ENCODE results near the gene VENTX. TPM values are rescaled to one million over a fixed set of nuclear protein-coding genes. Genes with fewer than 3 reads are reported as not detected.

The VENTX gene
- total and polyA plus RNA-seq, 10 of the 15 experiments (the other 5 are each of a cell fraction or from before 2014, with no cell fraction given) = 0.05 TPM; not detected in 9

DNA sequence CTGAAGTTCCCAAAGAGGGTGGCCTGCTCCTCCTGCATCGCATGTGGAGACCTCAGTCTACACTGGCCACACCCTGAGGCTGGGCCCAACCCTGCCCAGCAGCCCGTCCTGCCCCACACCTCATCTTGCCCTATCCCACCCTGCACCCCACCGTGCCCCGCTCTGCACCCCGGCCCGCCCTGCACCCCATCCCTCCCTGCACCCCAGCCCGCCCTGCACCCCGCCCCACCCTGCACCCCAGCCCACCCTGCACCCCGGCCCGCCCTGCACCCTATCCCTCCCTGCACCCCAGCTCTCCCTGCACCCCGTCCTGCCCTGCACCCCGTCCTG is 14.5 kb downstream of the VENTX start (continued):
- TF ChIP-seq, protein P1, sequence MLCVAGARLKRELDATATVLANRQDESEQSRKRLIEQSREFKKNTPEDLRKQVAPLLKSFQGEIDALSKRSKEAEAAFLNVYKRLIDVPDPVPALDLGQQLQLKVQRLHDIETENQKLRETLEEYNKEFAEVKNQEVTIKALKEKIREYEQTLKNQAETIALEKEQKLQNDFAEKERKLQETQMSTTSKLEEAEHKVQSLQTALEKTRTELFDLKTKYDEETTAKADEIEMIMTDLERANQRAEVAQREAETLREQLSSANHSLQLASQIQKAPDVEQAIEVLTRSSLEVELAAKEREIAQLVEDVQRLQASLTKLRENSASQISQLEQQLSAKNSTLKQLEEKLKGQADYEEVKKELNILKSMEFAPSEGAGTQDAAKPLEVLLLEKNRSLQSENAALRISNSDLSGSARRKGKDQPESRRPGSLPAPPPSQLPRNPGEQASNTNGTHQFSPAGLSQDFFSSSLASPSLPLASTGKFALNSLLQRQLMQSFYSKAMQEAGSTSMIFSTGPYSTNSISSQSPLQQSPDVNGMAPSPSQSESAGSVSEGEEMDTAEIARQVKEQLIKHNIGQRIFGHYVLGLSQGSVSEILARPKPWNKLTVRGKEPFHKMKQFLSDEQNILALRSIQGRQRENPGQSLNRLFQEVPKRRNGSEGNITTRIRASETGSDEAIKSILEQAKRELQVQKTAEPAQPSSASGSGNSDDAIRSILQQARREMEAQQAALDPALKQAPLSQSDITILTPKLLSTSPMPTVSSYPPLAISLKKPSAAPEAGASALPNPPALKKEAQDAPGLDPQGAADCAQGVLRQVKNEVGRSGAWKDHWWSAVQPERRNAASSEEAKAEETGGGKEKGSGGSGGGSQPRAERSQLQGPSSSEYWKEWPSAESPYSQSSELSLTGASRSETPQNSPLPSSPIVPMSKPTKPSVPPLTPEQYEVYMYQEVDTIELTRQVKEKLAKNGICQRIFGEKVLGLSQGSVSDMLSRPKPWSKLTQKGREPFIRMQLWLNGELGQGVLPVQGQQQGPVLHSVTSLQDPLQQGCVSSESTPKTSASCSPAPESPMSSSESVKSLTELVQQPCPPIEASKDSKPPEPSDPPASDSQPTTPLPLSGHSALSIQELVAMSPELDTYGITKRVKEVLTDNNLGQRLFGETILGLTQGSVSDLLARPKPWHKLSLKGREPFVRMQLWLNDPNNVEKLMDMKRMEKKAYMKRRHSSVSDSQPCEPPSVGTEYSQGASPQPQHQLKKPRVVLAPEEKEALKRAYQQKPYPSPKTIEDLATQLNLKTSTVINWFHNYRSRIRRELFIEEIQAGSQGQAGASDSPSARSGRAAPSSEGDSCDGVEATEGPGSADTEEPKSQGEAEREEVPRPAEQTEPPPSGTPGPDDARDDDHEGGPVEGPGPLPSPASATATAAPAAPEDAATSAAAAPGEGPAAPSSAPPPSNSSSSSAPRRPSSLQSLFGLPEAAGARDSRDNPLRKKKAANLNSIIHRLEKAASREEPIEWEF (IDR thresholded peaks at IDR 0.05; ENCODE audit: insufficient replicate concordance, low read depth, low read length) = no peak
- no peak for TF ChIP-seq MTA2 (IDR thresholded peaks at IDR 0.05; ENCODE audit: low read depth)
- no peak for TF ChIP-seq DPF2 (IDR thresholded peaks at IDR 0.05)
- no peak for TF ChIP-seq POLR2A (IDR thresholded peaks at IDR 0.05; ENCODE audit: low read depth, low read length)
- TF ChIP-seq EP300 (IDR thresholded peaks at IDR 0.05; ENCODE audit: borderline replicate concordance in 1 of 2, control insufficient read depth in 1 of 2, low read depth in 2 of 2, low read length in 2 of 2) = no peak
- TF ChIP-seq, protein P2, sequence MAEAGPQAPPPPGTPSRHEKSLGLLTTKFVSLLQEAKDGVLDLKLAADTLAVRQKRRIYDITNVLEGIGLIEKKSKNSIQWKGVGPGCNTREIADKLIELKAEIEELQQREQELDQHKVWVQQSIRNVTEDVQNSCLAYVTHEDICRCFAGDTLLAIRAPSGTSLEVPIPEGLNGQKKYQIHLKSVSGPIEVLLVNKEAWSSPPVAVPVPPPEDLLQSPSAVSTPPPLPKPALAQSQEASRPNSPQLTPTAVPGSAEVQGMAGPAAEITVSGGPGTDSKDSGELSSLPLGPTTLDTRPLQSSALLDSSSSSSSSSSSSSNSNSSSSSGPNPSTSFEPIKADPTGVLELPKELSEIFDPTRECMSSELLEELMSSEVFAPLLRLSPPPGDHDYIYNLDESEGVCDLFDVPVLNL (IDR thresholded peaks at IDR 0.05; ENCODE audit: low read depth, low read length) = no peak
- TF ChIP-seq, protein P3, sequence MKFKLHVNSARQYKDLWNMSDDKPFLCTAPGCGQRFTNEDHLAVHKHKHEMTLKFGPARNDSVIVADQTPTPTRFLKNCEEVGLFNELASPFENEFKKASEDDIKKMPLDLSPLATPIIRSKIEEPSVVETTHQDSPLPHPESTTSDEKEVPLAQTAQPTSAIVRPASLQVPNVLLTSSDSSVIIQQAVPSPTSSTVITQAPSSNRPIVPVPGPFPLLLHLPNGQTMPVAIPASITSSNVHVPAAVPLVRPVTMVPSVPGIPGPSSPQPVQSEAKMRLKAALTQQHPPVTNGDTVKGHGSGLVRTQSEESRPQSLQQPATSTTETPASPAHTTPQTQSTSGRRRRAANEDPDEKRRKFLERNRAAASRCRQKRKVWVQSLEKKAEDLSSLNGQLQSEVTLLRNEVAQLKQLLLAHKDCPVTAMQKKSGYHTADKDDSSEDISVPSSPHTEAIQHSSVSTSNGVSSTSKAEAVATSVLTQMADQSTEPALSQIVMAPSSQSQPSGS (IDR thresholded peaks at IDR 0.05; ENCODE audit: low read length) = no peak
